Adrenal gland (tissue), 5 donors: ENCODE data around the gene PPIP5K1.

Source experiments
- CTCF ChIP-seq, 6 experiments: fragments of 450-650 bp in 4 of 6; fragments of 200-600 bp in 2 of 6; sonication (generic) in 1 of 6; IDR thresholded peaks; 1 replicate in 5 of 6; 2 replicates in 1 of 6; pipeline versions ENCODE4 v1.5.1 to v1.8.0; 2016 to 2021; ENCODE audit warnings: antibody characterized with exemption in 6 of 6, mild to moderate bottlenecking in 2 of 6, moderate library complexity in 1 of 6
- POLR2A ChIP-seq, 2 donors: fragments of 450-650 bp; IDR thresholded peaks; one replicate each; pipeline ENCODE4 v1.6.1; 2017; ENCODE audit warnings: antibody characterized with exemption in 2 of 2, mild to moderate bottlenecking in 2 of 2, moderate library complexity in 1 of 2
- donor health status: DM: no; HTN: no; CAD: no.

DNA sequence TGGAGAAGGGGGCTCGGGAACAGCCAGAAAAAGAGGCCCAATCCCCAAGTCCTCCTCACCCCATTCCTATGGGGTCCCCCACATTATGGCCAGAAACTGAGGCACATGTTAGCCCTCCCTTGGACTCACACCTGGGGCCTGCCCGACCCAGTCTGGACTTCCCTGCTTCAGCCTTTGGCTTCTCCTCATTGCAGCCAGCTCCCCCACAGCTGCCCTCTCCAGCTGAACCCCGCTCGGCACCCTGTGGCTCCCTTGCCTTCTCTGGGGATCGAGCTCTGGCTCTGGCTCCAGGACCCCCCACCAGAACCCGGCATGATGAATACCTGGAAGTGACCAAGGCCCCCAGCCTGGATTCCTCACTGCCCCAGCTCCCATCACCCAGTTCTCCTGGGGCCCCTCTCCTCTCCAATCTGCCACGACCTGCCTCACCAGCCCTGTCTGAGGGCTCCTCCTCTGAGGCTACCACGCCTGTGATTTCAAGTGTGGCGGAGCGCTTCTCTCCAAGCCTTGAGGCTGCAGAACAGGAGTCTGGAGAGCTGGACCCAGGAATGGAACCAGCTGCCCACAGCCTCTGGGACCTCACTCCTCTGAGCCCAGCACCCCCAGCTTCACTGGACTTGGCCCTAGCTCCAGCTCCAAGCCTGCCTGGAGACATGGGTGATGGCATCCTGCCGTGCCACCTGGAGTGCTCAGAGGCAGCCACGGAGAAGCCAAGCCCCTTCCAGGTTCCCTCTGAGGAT is 62.0 kb downstream of the PPIP5K1 start:
- TF ChIP-seq CTCF (IDR thresholded peaks at IDR 0.05) (no peak), POLR2A (IDR thresholded peaks at IDR 0.05) (no peak)
